ENCODE results near the gene MED12.

DNA sequence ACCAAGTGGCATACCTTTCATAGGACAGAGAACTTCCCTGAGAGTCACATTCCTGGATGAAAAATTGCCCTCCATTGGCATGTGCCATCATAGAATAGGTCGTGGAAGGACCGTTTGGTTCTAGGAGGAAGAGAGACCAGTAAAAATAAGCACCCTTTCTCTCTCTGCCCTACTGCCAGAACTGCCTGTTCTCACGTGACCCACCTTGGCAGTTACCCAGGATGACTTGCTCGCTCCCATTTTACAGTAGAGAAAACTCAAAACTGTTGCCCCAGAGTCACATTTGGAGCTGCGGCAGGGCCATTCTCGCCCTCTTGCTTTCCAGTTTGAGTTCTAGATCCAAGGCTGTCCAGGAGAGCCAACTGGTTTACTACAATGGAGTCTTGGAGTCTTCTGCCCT is 25.1 kb downstream of the MED12 start:
- TF ChIP-seq, protein P1, sequence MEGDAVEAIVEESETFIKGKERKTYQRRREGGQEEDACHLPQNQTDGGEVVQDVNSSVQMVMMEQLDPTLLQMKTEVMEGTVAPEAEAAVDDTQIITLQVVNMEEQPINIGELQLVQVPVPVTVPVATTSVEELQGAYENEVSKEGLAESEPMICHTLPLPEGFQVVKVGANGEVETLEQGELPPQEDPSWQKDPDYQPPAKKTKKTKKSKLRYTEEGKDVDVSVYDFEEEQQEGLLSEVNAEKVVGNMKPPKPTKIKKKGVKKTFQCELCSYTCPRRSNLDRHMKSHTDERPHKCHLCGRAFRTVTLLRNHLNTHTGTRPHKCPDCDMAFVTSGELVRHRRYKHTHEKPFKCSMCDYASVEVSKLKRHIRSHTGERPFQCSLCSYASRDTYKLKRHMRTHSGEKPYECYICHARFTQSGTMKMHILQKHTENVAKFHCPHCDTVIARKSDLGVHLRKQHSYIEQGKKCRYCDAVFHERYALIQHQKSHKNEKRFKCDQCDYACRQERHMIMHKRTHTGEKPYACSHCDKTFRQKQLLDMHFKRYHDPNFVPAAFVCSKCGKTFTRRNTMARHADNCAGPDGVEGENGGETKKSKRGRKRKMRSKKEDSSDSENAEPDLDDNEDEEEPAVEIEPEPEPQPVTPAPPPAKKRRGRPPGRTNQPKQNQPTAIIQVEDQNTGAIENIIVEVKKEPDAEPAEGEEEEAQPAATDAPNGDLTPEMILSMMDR (IDR thresholded peaks at IDR 0.05): no peak
- TF ChIP-seq POLR2A (IDR thresholded peaks at IDR 0.05): no peak
